ENCODE measurements around the gene OTUD1.

- no peak for TF ChIP-seq EZH2 (IDR thresholded peaks at IDR 0.05; ENCODE audit: borderline replicate concordance, control insufficient read depth, low read depth, low read length)
- TF ChIP-seq, protein P1, sequence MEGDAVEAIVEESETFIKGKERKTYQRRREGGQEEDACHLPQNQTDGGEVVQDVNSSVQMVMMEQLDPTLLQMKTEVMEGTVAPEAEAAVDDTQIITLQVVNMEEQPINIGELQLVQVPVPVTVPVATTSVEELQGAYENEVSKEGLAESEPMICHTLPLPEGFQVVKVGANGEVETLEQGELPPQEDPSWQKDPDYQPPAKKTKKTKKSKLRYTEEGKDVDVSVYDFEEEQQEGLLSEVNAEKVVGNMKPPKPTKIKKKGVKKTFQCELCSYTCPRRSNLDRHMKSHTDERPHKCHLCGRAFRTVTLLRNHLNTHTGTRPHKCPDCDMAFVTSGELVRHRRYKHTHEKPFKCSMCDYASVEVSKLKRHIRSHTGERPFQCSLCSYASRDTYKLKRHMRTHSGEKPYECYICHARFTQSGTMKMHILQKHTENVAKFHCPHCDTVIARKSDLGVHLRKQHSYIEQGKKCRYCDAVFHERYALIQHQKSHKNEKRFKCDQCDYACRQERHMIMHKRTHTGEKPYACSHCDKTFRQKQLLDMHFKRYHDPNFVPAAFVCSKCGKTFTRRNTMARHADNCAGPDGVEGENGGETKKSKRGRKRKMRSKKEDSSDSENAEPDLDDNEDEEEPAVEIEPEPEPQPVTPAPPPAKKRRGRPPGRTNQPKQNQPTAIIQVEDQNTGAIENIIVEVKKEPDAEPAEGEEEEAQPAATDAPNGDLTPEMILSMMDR (IDR thresholded peaks at IDR 0.05 in 2 of 3, conservative IDR thresholded peaks at IDR 0.05 in 1 of 3; ENCODE audit: control insufficient read depth in 2 of 3, extremely low read depth in 1 of 3, insufficient read depth in 1 of 3, low read depth in 3 of 3, low read length in 3 of 3) = no peak
- TF ChIP-seq POLR2AphosphoS5 (IDR thresholded peaks at IDR 0.05; ENCODE audit: low read length) = no peak
- TF ChIP-seq EP300 (IDR thresholded peaks at IDR 0.05; ENCODE audit: borderline replicate concordance in 1 of 2, control insufficient read depth in 1 of 2, low read depth in 2 of 2, low read length in 2 of 2) = no peak
- no peak for TF ChIP-seq JUND (IDR thresholded peaks at IDR 0.05; ENCODE audit: low read depth, low read length)
- TF ChIP-seq ETV6 (conservative IDR thresholded peaks at IDR 0.05 in 1 of 2, IDR thresholded peaks at IDR 0.05 in 1 of 2; ENCODE audit: borderline replicate concordance in 1 of 2, low read depth in 1 of 2) = no peak
- TF ChIP-seq NFXL1 (IDR thresholded peaks at IDR 0.05; ENCODE audit: borderline replicate concordance) = no peak
- TF ChIP-seq ZBTB40 (IDR thresholded peaks at IDR 0.05; ENCODE audit: borderline replicate concordance) = no peak
- TF ChIP-seq GABPA (IDR thresholded peaks at IDR 0.05; ENCODE audit: low read depth) = no peak
- TF ChIP-seq RFX5 (IDR thresholded peaks at IDR 0.05; ENCODE audit: low read depth, low read length) = no peak
- TF ChIP-seq ZNF207 (IDR thresholded peaks at IDR 0.05; ENCODE audit: borderline replicate concordance) = no peak
Measured at GRCh38 chr10:23490115-23490514, 51.2 kb downstream of the OTUD1 start.

All from GM12878 (cell line).